GM12872 (cell line): ENCODE measurements around the gene LDB3.
A peak's percentile ranks its signal among the peaks of the same experiment; 100 is the strongest.

ENCODE experiments used
- TF ChIP-seq, protein P1 (sequence below): IDR thresholded peaks from 3 replicates; pipeline ENCODE4 v1.5.1; 2011; ENCODE audit warnings: low read depth, mild to moderate bottlenecking, low read length, moderate library complexity; ENCODE audit not compliant: insufficient read depth

LDB3 gene

DNA sequence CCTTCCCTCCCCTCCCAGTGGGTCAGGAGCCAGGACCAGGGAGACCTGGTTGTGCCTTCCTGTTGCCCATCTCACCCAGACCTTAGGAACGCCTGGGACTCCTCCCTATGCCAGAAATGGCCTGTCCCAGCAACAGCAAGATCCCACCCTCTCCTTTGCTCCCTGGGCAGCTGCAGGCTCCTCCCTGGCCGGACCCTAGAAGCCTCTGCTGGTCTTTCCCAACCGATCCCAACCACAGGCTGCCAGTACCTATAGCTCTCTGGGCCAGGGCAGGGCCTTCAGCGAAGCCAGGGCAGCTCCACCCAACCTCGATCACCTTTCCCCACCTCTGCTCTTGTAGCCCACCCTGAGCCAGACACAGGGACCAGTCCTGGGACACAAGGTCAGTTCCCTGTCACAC lies 21.9 kb downstream of the LDB3 start:
- TF ChIP-seq, protein P1, sequence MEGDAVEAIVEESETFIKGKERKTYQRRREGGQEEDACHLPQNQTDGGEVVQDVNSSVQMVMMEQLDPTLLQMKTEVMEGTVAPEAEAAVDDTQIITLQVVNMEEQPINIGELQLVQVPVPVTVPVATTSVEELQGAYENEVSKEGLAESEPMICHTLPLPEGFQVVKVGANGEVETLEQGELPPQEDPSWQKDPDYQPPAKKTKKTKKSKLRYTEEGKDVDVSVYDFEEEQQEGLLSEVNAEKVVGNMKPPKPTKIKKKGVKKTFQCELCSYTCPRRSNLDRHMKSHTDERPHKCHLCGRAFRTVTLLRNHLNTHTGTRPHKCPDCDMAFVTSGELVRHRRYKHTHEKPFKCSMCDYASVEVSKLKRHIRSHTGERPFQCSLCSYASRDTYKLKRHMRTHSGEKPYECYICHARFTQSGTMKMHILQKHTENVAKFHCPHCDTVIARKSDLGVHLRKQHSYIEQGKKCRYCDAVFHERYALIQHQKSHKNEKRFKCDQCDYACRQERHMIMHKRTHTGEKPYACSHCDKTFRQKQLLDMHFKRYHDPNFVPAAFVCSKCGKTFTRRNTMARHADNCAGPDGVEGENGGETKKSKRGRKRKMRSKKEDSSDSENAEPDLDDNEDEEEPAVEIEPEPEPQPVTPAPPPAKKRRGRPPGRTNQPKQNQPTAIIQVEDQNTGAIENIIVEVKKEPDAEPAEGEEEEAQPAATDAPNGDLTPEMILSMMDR, result no peak

DNA sequence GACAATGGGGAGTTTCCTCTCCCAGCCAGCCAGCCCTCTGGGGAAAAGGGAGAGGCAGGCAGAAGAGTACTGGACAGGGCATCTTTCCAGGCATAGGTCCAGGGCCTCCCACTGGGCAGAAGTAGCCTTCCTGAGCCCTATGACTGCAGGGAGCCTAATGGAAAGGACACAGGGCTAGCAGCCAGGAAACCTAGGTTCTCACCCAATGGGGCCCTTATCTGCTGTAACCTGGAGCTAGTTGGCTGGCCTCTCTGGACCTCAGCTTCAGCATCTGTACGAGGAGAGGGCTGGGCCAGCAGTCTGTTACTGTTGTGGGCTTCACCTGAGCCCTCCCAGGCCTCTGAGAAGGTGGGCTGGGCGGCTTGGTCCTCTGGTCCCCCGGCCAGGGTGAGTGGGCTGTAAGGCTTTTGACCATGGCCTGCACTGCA lies 22.4 kb downstream of the LDB3 start:
- TF ChIP-seq, protein P1, result no peak

DNA sequence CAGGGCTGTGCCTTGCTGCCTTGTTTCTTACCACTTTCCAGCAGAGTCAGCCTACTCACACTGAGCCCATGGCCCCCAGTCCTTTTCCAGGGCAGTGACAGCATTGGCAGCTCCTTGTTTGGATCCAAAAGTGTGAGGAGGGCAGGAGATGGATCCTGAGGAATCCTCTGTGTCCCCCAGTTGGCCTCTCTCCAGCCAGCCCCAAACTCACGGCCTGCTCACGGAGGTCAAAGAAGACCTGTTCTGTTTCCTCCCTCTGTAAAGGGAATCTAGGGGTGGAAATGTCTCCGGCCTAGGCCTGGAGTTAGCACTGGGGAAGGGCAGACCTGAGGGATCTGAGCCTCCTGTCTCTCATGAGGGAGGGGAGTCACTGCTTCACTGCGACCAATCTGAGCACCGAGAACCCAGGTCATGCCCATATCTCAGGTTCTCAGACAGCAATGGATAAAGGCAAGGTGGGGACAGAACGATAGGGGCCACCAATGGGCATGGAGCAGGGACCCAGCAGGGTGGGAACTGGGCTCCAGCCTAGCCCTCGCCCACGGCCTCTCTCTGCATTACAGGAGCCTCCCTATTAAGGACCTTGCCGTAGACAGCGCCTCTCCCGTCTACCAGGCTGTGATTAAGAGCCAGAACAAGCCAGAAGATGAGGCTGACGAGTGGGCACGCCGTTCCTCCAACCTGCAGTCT lies 23.2 kb downstream of the LDB3 start:
- TF ChIP-seq, protein P1, result no peak

DNA sequence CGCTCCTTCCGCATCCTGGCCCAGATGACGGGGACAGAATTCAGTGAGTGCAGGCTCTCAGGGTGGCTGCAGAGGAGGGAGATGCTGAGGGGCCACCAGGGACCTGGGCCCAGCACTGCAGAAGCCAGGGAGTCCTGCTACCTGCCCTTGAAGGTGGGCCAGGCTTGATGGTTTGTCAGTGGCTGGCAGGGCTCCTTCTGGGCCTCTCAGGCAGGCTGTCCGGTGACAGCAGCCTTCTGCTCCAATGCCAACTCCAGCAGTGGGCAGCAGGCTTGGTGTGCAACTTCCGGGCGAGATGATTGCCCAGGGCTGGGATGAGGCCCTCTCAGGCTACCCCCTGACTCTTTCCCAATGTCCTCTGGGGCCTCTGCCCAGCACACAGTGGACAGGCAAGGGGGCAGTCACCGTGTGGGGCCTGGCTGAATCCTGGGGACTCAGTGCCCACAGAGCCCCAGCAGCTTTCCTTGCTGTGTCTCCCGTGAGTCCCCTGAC lies 23.8 kb downstream of the LDB3 start:
- TF ChIP-seq, protein P1, result no peak

DNA sequence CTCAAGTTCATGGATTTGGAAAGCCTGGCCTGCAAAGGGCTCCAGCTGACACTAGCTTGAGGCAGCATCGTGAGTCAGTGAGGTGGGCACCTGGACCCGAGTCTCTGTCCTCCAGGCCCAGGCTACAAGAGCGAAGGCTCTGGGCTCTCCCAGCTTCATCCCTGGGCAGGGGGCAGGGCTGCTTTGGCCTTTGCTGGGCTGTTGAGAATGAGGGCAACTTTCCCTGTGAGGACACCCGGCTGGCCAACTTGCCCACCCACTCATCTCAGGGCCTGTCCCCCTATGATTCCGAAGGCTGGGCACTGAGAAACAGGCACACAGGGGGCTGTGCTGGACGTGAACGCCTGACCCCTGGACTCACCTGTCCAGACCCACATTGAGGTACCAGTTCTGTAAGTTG lies 24.4 kb downstream of the LDB3 start:
- TF ChIP-seq, protein P1, result no peak

DNA sequence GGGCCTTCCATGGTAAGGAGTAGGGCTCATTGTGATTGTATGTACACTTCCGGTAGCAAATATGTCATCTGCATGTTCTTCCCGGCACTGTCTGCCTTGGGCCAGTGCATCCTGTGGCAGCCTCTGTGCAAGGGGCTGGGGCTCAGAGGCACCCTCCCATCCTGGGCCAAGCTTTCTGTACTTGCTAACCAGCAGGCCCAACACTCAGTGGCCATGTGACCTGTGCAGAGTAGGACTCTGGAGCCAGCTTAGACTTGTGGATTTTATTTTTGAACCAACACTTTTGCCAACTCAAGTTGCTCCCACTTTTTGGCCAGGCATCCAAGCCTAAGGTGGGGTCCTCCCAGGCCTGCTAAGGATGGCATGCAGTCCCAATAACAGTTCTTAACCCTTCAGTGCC lies 25.0 kb downstream of the LDB3 start:
- TF ChIP-seq, protein P1, result no peak

DNA sequence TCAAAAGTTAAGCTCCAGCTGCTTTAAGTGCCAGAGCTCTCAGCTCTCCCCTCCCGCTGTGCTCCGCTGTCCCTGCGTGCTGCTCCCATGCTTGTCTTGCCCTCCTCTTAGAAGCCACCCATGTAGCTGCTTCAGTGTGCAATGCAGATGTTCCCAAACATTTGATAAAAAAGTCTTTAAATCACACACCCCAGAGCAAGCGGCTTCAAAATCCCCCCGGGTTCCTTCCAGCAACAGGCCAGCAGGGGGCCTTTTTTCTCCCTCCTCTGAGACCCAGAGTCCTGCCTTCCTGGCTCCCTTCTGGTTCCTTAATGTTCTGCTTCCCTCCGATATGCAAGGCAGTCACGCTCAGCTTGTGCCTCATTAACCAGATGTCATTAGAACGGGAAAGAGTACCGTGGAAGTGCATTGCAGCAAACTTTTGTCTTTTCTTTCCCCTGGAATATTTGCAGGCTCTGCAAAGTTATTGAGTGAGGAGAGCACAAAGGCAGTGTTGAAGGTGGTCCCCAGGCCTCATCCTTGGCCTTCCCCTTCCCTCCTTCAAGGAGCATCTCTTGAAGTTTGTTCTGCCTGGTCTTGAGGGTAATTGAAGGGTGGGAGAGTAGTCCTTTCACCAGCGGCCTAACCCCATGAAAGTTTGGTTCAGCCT lies 25.5 kb downstream of the LDB3 start:
- TF ChIP-seq, protein P1, result peak; percentile 75
